NCI-H146 treated with DMSO at 0.1 percent for 48 hours (cell line): Measurements from ENCODE around the gene ADAM17.
"Not testable (repeated sequence)": the region's sequence is repeated elsewhere in the genome, so short reads cannot be mapped to it uniquely, and the experiment has no call there.

Experiments
- DNase-seq: peaks from one replicate; lab custom pipeline; 2025; ENCODE audit not compliant: unreplicated experiment; lab: John Stamatoyannopoulos, UW

The ADAM17 gene

DNA sequence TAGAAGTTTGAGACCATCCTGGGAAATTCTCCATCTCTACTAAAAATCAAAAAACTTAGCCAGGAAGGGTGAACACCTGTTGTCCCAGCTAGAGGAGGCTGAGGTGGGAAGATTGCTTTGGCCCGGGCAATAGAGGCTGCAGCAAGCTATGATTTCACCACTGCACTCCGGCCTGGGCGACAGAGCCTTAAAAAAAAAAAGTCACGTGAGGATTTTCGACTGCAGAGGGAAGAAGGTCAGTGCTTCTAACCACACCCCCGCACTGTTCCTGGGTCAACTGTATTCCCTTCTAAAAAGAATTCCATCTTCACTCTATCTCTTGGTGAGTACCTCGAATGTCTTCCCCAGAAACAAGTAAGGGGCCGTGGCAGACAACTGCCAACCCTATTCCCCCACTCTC lies 31.3 kb downstream of the ADAM17 start:
- no peak for DNase-seq

GRCh38 chr2:9519250-9519649 lies 36.4 kb downstream of the ADAM17 start:
- DNase-seq: no peak

DNA sequence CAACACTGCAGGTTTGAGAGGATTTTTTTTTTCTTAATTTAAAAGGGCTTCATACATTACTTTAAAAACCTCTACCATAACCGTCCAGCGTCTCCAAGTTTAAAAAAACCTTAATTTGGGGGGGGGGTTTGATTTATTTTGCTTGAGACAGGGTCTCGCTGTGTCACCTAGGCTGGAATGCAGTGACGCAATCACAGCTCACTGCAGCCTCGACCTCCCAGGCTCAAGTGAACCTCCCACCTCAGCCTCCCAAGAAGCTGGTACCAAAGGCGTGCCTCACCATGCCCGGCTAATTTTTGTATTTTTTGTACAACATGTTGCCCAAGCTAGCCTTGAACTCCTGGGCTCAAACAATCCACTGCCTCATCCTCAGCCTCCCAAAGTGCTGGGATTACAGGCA lies 36.9 kb downstream of the ADAM17 start:
- no peak for DNase-seq

GRCh38 chr2:9518163-9518562 lies 37.5 kb downstream of the ADAM17 start:
- no peak for DNase-seq

- DNase-seq: no peak
These were observed 38.4 kb downstream of the ADAM17 start for GRCh38 chr2:9517118-9517782.

- not testable (repeated sequence) for DNase-seq
These were observed 41.7 kb downstream of the ADAM17 start for GRCh38 chr2:9513946-9514345.

DNA sequence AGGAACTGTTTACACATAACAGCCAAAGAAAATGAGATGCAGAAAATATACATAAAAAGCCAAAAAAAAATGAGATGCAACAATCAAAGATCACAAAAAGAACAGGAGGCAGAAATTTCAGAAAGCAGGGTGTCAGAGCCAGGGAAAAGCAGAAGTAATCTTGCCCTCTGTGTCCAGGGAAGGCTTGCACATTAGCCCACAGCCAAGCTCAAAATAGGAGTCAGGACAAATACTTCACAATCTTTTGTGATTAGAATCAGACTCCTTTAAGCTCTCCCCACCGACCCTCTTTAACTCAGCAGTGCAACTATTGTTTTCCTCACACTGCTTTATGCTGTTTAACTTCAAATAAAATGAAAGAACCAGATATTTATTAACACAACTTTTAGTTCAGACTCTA lies 46.7 kb downstream of the ADAM17 start:
- no peak for DNase-seq

- no peak for DNase-seq
These were observed 57.4 kb downstream of the ADAM17 start for GRCh38 chr2:9498210-9498609.

- DNase-seq: no peak
These were observed 58.6 kb downstream of the ADAM17 start for GRCh38 chr2:9497017-9497416.

DNA sequence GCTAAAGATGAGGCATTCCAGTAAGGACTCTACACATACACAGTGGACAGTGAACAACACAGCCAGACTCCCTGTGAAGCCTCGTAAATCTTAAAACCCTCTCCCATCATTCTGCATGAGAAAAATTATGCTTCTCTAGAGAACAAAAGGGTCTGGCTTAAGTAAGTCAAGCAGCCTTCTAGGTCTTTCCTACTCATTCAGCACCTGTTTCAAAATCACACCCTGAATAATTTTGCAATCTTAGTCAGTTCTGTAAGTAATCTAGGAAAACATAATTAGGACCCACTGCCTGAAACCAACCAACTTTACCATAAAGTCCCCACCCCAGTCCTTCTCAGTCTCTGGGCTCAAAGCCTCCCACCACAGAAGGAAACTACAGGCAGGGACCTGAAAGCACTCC lies 61.5 kb downstream of the ADAM17 start:
- DNase-seq: no peak

DNA sequence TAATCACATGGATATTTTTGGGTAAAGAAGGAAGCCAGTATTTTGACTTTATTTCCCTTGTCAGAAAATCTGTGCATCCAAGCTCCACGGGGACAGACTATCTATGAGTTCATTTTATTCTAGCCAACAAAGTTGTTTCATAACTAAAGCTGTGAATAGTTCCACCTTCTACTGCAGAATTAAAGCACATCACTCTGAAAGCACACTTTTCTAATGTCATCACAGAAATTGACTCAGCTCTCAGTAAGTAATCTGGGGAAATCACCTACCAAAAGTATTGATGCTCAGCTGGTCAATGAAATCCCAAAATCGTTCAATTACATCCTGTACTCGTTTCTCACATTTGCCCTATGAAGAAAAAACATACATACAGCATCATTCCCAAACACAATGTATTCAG lies 62.2 kb downstream of the ADAM17 start:
- no peak for DNase-seq

DNA sequence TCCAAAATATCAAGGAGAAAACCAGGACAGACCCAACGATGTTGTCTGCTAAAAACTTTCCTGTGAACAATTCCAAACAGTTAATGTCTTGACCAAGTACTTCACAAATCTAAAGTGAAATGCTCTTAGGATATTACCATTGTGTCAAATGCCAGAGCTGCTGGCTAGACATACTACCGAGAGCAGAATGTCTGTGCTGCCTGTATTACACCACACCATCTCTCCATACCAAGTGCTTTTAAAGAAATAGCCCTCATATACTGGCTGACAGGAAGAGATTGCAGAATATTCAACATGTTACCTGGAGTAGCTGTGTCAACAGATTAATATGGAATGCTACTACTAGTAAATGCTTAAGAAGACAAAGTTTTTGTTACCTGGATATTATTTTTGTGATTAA lies 62.7 kb downstream of the ADAM17 start:
- DNase-seq: no peak

DNA sequence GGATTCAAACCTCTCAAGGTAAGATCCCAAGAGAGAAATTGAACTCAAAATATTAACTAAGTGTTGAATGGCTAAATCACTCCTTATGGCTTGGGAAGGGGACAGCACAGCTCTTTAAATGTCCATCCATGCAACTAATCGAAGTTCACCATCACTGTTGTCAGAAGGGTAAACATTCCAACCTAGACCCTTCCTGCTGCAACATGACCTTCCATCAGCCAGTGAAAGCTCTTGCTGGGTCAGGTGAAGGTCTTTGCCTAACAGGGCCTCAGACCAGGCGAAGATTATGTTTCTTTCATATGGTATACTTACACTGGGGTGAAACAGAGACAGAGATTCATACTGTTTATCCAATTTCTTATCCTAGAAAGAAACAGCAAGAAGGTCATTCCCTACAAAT lies 64.8 kb downstream of the ADAM17 start:
- no peak for DNase-seq

GRCh38 chr2:9488583-9489547 lies 66.8 kb downstream of the ADAM17 start:
- DNase-seq: no peak

DNA sequence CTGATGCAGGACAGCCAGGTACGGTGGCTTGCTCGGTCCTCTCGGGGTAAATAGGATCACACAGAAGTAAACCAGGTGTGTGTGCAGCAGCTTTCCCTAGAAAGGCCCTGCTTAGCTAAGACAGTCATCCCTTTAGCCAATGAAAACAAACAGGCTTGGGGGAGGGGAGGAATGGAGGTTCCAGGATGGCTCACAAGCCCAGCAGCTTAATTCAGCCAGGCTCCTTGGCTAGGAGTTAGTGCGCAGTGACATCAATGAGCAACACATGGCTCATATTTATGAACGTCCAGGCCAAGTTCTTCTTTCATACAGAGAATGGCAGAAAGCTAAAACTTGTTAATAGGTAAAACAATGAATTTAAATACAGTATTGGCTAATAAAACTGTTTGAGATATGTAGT lies 71.1 kb downstream of the ADAM17 start:
- DNase-seq: no peak

DNA sequence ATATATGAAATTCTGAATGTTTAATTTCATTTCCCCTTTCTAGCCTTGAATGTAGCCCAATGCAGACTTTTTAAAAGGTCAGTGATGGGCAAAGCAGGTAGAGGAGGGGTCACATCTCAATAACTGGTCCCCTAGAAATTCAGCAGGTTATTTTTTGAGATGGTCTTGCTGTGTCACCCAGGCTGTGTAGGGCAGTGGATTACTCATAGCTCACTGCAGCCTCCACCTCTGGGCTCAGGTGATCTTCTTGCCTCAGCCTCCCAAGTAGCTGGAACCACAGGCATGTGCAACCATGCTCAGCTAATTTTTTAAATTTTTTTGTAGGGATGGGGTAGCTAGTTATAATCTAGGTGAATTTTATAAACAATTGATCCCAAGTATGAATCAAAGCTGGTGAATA lies 72.5 kb downstream of the ADAM17 start:
- no peak for DNase-seq

DNA sequence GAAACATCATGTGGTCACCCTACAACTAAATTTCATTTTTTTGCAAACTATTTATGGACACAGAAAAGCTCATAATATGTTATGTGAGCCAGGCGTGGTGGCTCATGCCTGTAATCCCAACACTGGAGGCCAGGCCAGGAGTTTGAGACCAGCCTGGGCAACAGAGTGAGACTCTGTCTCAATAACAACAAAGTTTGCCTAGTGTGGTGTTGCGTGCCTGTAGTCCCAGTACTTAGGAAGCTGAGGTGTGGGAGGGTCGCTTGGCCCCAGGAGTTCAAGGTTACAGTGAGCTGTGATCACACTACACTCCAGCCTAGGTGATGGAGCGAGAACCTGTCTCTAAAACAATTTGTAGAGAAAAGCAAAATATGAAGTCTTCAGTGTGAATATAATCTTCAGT lies 75.5 kb downstream of the ADAM17 start:
- DNase-seq: no peak

GRCh38 chr2:9478526-9478925 lies 77.1 kb downstream of the ADAM17 start:
- DNase-seq: no peak

- DNase-seq: no peak
These were observed 77.7 kb downstream of the ADAM17 start for GRCh38 chr2:9477914-9478313.

- DNase-seq: no peak
These were observed 81.1 kb downstream of the ADAM17 start, which contains the start of gene IAH1 for GRCh38 chr2:9474361-9475057. TSS of gene IAH1 (plus strand) at chr2:9474551. CDS start at chr2:9474567, 16 bp downstream.

GRCh38 chr2:9473985-9474360 lies 81.7 kb downstream of the ADAM17 start:
- no peak for DNase-seq
